GM19239 (cell line): Measurements from ENCODE around the gene IZUMO2.

ENCODE experiments used
- DNase-seq: peaks from one replicate; pipeline ENCODE4 v3.0.0; 2011; ENCODE audit warnings: low spot score; ENCODE audit not compliant: insufficient read length
- FAIRE-seq: peaks from 2 replicates; lab custom pipeline; 2011; peaks lifted over from hg19 to GRCh38; lab: Jason Lieb, UNC

Gene IZUMO2

DNA sequence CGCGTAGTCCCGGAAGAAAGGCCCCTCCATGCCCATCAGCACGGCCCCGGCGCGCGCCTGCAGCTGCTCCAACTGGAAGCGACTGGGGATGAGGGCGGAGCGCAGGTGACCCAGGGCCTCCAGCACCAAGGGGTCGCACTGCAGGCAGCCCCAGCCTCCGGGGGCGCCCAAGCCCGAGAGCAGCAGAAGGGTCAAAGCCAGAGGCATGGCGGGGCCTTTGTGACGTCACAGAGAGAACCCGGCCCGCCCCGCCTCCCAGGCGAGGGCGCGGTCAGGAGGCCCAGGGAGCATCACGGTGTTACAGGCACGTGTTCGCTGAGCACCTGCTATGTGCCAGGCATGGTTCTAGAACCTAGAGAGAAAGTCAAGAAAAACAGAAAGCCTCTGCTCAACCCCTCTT is at the start of gene IZUMO2:
Gene IZUMO2 (minus strand): TSS at position 294 of the 400 bp plus-strand sequence. CDS start 87 bp downstream, at position 207.
- FAIRE-seq (no peak), DNase-seq (no peak)

DNA sequence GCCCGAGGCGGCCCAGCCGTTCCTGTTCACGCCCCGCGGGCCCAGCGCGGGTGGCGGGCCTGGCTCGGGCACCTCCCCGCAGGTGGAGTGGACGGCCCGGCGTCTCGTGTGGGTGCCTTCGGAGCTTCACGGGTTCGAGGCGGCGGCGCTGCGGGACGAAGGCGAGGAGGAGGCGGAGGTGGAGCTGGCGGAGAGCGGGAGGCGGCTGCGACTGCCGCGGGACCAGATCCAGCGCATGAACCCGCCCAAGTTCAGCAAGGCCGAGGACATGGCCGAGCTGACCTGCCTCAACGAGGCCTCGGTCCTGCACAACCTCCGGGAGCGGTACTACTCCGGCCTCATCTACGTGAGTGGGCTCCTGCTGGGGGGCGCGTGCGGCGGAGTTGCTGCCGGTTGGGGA is 47.3 kb upstream of the IZUMO2 start:
- no peak for DNase-seq
- no peak for FAIRE-seq

DNA sequence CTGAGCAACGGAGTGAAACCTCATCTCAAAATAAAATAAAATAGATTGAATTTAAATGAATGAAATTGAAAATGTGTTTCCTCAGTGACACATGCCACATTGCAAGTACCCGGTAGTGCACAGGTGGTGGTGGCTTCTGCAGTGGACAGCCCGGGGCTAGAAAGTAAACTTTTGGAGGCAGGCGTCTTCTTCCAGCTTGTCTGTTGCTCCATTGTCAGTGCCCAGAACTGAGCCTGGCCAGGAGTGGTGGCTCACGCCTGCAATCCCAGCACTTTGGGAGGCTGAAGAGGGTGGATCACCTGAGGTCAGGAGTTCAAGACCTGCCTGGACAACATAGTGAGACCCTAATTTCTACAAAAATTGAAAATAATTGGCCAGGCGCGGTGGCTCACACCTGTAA is 46.0 kb upstream of the IZUMO2 start:
- DNase-seq (no peak), FAIRE-seq (no peak)

DNA sequence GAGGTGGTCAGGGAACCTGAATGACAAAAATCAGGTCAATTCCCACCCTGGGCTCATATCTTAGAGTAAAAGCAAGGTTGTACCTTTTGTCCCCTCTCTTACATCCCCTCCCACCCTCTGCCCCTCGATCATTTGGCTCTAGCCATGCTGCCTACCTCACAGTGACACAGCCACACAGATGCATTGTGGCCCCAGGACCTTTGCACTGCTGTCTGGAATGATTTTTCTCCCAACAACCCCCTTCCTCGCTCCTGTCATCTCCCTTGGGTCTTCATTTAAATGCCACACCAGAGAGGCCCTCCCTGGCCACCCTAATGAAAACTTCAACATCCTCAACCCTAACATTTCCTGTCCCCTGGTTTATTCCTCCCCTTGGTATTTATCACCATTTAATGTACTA is 44.6 kb upstream of the IZUMO2 start:
- FAIRE-seq (no peak), DNase-seq (no peak)

DNA sequence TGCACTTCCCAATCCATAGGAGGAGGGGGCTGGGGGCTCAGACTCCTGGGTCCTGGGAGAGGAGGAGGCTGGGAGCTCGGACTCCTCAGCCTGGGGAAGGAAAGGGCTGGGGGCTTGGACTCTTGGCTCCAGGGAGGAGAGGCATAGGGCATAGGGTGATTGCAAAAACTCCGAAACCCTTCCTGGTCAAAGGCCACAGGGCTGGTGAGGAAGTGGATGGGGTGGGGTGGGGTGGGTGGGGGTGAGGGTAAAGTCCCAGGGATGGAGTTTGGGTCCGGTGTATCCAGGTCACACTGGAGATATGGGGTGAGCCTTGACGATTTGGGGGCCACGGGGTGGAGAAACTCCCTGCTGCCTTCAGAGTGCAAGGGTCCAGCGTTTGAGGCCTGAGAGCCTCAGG is 43.1 kb upstream of the IZUMO2 start:
- FAIRE-seq (no peak), DNase-seq (no peak)

DNA sequence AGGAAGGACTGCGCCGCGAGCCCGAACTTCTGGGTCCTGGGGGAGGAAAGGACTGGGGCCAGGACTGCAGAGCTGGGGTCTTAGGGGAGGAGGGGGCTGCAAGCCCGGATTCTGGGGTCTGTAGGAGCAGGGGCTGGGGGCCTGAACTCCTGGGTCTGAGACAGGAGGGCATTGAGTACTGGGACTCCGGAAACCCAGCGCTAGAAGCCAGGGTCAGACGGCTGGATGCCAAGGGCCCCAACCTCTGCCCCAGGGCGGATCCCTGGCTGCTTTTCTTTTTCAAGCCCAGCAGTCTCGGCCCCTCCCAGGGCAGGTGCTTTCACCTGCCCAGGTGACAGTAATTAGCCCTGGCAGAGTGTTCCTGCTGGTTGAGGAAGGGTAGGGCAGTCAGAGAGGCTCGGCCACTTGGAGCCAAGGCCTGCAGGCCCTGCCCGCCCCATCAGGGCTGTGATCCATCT is 42.6 kb upstream of the IZUMO2 start:
- no peak for DNase-seq
- no peak for FAIRE-seq

DNA sequence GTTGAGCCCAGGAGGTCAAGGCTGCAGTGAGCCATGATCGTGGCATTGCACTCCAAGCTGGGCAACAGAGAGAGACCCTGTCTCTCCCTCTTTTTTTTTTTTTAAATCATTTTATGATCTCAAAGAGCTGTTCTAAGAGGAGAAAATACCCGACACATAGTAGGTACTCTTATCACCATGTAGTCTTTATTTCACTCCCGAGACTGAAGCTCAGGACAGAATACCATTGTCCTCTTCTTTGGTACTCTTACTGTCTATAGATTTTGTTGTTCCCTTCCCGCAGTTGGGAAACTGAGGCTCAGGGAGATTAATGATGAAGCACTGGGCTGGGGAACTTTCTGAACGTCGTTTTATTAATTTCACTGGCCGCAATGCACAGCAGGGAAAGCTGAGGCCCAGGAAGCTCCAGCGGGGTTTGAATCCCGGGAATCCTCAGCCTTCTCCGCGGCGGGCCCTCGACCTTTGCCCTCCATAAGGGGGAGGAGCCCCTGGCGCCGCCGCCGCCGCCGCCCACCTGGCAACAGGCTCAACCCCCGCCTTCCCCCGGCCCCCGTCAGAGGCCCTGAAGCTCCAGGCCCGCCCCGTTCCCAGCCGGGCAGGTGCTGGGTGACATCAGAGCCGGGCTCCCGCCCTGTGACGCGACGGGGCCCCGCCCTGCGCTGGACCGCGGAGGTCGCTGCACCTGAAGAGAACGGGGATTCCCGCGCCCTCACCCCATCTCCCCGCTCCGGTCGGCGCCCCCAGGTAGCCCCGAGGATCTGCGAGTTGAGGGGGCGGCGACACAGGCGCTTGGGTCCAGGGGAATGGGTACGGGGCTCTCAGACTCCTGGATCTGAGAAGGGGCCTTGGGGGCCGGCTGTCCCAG is 42.0 kb upstream of the IZUMO2 start:
- FAIRE-seq (no peak), DNase-seq (no peak)

DNA sequence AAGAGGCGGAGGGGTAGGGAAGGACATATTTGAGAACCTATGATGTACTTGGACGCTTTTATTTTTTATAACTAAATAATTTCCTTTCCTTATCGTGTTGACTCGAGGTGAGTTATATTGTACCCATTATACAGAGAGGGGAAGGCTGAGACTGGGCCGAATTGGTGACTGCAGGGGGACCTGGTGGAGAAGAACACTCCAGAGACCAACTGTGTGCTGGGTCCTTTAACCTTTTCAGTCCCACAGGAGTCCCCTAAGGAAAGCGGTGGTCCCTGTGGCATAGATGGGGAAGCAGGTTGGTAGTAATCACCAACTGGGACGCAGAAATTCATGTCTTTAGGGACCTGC is 41.0 kb upstream of the IZUMO2 start:
- DNase-seq (no peak), FAIRE-seq (no peak)

DNA sequence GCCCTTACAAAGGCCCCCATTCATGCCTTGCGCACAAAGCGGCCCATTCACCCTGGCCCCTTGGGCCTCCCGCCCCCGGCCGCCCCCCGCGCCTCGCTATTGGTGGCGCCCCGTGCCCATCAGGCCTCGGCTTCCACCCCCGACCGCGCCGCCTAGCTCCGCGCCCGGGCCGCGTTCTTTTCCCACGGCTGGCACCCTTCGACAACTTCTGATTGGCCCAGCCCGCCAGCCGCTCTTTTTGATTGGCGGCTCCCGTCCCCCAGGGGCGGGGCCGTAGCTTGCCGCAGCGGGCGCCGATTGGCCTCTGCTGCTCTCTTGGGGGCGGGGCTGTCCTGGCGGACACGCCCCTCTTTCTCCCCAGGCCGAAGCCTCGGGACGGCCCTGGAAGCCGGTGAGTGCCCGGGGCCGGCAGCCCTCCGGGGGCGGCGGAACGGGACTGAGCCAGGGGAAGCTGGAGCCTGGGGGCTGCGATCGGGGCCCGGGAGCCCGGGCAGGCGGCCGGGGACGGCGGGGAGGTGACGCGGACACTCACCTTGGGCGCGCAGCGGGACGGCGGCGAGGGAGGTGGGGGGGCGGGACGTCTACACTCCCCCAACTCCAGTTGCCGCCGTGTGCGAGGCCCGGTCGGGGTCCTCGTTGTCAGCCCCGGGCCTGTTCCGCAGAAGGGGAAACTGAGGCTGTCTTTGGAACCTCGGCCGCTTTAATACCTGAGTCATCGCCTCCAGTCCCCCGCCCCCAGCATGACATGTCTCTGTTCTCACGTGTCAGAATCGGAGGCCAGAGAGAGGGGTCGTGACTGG is 40.4 kb upstream of the IZUMO2 start, which contains the start of gene MYH14:
Gene MYH14 (plus strand): TSS at position 342 of the 800 bp plus-strand sequence. CDS start 6,744 bp downstream, outside the sequence.
- FAIRE-seq (no peak), DNase-seq (no peak)

DNA sequence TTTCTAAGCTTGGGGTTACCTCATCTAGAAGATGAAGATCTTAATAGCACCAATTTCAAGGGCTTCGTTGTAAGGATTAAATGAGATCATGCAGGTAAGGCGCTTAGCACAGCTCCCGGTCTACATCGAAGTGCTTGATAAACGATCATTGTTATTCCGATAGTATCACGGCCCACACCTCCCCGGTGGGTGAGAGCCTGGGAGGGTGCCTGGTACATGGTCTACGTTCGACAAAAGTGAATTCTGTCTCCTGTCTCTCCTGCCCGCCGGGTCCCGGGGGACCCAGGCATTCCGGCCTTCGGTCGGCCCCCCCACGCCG is 39.8 kb upstream of the IZUMO2 start:
- FAIRE-seq (no peak), DNase-seq (no peak)

DNA sequence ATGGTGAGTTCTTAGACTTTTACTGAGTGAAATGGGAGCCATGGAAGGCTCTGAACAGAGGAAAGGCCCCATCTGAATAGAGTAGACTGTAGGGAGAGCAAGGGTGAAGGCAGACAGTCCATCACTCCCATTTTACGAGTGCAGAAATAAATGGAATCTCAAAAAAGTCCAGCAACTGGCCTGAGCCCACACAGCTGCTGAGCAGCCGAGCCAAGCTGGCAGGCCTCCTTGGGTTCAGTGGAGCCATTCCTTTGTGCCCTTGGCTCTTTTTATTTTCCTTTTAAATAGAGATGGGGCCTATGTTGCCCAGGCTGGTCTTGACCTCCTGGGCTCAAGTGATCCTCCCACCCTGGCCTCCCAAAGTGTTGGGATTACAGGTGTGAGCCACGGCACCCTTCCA is 39.3 kb upstream of the IZUMO2 start:
- FAIRE-seq (no peak), DNase-seq (no peak)

DNA sequence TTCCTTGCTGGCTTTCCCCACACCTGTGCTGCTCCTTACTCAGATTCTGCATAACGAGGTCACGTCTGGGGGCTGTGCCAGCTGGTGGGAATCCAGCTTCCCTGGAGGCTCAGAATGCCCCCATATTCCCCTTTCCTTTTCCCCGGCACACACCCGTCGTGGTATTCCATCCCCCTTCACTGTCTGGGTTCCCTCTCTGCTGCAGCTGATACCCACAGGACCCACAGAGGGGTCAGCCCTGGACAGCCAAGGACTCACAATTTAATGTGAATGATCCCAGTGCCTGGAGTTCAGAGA is 36.1 kb upstream of the IZUMO2 start:
- no peak for FAIRE-seq
- no peak for DNase-seq

DNA sequence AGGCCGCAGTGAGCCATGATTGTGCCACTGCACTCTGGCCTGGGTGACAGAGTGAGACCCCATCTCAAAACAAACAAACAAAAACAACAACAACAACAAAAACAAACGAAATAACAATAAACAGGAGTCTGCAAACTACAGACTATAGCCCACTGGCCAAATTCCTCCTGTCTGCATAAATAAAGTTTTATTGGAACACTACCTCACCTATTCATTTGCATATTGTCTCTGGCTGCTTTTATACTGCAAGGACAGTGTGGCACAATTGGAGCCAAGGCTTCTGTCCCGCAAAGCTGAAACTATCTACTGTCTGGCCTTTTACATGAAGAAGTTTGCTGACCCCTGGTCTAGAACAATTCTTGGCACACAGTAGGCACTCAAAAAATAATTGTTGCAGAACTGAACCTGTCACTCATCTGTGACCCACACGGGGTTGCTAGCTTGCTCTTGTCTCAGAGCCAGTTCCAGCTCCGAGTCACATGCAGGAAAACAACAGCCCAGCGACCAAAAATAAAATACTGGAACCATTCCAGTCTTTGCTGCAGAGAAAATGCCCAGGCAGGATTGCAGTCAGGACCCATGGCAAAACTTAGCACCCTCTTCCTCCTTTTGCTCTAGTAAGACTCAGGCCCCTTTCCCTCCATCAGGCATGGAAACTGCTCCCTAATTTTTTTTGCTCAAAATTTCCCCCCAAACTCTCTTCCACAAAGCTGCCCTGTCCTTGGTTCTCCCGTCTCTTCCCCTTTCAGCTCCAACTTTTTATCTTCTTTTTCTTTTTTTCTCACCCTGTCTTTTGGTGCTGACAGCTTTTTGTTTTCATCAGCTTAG is 35.6 kb upstream of the IZUMO2 start:
- DNase-seq: no peak
- FAIRE-seq: no peak

DNA sequence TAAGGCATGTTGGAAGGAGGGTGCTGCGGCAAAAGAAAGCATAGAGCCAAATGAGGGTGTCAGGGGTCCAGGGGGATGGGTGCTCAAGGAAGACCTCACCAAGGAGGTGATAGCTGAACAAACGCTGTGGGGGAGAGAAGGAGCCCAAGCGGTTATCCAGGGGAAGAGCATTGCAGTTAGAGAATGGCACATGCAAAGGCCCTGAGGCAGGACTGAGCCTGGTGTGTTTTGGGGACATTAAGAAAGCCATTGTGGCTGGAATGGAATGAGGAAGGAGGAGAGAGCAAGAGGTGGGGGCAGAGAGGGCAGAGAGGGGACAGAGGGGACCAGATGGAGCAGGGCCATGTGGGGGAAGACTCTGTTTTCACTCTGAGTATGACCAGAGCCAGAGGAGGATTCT is 34.3 kb upstream of the IZUMO2 start:
- FAIRE-seq (no peak), DNase-seq (no peak)

DNA sequence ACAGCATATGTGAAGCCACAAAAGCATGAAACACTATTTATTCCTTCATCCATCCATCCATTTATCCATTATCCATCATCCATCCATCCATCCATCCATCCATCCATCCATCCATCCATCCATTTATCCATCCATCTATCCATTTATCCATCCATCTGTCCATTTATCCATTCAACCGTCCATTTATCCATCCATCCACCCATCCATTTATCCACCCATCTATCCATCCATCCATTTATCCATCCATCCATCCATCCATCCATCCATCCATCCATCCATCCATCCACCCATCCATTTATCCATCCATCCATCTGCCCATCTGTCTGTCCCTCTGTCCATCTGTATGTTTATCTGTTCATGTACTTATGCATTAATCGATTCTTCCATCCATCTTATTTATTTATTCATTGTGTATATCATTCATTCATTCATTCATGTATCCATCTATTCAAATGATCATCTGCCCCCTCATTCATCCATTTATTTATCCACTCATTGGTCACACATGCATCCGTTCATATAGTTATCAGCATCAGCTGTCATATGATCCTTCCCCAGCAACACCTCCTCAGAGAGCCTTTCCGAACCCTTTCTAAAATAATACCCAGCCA is 33.3 kb upstream of the IZUMO2 start:
- DNase-seq: no peak
- no peak for FAIRE-seq

DNA sequence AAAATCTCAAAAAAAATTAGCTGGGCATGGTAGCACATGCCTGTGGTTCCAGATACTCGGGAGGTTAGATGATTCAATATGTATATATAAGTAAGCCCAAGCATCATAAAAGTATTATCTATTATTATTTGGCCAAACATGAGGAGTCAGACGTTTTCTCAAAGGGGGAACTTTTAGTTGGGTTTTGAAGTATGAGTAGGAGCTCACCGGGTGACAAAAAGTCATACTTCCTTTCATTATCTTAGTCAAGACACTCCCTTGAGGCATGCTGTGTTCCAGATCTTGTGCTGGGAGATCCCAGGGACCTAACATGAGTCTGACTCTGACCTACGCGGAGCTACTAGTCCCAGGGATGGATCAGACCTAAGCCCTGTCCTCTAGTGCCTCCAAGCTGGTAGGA is 32.1 kb upstream of the IZUMO2 start:
- DNase-seq: no peak
- FAIRE-seq: no peak

DNA sequence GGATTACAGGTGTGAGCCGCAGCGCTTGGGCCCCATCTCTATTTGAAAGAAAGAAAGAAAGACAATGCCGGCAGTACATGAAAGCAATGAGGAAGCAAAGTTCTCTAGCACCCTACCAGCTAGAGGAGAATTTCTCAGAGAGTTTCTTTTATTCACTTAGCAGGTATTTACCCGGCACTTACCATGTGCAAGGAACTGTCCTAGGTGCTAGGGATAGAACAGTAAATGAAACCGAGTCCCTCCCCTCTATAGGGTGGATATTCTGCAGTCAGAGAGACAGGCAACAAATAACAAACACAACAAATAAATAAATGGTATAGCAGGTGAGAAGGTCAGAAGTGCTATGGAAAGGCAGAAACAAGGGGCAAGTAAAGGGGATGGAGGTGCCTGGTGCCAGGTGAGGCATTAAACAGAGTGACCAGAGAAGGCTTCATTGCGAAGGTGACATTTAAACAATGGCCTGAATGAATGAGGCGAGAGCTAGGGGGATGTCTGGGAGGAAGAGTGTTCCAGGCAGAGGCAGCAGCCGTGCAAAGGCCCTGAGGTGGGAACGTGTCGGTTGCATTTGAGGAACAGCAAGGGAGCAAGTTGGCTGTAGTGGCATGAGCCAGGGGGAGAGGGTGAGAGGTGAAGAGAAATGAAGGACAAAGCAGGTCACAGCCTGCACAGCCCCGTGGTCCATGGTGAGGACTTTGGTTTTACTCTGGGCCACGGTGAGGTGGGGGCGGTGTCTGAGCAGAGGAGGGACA is 29.6 kb upstream of the IZUMO2 start:
- DNase-seq (no peak), FAIRE-seq (no peak)

DNA sequence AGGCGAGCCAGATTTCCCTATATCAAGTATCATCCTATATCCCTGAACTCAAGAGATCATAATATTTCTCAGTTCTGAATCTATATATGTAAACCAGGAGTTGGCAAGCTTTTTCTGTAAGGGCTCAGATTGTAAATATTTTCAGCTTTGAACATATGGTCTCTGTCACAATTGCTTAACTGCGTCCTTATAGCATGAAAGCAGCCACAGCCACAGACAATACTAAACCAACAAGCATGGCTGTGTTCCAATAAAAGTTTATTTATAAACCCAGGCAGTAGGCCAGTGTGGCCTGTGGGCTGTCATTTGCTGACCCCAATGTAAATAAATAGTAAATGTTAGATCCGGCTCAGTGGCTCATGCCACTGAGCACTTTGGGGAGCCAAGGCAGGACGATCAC is 28.1 kb upstream of the IZUMO2 start:
- FAIRE-seq (no peak), DNase-seq (no peak)

DNA sequence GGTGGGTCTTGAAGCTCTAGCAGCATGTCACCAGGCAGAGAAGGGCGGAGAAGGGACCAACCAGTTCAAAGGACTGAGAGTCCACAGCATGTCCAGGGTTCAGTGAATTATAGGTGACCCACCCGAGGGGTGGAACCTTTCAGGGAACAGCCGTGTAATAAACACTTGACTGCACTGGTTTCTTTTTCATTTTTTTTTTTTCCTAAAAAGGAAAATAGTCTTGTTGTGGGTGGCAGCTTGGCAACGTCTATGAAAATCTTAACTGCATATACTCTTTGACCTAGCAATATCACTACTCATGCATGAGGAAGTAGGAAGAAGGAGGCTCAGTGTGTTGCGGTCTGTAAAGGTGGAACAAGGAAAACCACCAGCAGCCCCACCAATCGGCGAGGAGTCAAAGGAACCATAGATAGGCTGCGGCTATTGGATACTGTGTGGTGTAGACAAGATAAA is 27.4 kb upstream of the IZUMO2 start:
- no peak for DNase-seq

DNA sequence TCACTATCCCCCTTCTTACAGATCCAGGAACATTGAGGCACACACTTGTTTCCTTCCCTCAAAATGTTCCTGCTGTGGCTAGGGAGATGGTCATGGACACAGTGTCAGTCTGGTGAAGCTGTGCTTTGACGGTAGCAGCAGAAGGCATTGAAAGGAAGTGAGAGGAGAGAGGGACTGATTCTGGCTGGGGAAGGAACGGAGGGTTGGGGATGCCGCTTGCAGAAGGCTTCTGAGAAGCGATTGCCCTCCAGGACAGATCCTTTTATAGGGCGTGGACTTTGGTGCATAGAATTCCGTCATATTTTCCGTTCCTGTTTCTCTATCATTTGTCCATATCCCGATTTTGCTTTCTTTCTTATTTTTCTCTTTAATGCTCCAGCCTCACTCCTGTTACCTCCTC is 26.2 kb upstream of the IZUMO2 start:
- FAIRE-seq (no peak), DNase-seq (no peak)

More for the DNA sequence above, 27.4 kb upstream of the IZUMO2 start:
- FAIRE-seq: no peak
